ENCODE data around the gene DNAJB2.

Gene DNAJB2

DNA sequence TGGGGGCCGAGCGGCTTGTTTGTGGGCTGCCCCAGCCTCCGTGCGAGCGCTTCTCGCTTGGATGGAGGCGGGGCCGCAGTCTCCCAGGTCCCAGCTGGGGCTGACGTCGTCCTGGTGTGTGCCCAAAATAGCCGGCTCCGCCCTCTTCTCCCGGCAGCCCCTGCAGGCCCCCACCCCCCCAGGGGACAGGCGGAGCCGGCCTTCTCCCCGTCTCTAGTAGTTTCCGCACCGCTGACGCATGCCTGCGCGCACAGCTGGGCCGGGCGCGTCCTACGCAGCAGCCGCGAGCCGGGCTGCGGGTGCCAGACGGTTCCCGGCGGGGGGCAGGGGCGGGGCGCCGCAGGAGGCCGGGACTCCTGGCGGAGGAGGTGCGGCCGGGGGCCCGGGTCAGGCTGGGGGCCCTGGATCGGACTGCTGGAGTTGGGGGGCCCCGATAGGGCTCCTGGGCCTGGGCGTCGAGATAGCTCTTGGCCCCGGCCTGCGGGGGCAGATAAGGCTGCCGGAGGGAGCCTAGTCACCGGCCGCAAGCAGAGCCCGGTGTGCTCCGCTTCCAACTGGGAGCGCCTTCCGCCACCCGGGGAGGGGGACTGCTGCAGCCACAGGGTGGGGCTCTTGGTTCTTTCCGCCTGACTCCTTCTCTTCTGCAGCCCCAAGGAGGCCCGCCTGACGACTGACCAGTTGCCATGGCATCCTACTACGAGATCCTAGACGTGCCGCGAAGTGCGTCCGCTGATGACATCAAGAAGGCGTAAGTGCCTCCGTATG, at the start of gene DNAJB2:
Gene DNAJB2 (plus strand): TSS at position 216 of the 765 bp plus-strand sequence. CDS start 468 bp downstream, at position 684.
- peak; percentile 100 for DNase-seq (ENCODE audit: low read depth)
- TF ChIP-seq, protein P1, sequence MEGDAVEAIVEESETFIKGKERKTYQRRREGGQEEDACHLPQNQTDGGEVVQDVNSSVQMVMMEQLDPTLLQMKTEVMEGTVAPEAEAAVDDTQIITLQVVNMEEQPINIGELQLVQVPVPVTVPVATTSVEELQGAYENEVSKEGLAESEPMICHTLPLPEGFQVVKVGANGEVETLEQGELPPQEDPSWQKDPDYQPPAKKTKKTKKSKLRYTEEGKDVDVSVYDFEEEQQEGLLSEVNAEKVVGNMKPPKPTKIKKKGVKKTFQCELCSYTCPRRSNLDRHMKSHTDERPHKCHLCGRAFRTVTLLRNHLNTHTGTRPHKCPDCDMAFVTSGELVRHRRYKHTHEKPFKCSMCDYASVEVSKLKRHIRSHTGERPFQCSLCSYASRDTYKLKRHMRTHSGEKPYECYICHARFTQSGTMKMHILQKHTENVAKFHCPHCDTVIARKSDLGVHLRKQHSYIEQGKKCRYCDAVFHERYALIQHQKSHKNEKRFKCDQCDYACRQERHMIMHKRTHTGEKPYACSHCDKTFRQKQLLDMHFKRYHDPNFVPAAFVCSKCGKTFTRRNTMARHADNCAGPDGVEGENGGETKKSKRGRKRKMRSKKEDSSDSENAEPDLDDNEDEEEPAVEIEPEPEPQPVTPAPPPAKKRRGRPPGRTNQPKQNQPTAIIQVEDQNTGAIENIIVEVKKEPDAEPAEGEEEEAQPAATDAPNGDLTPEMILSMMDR (conservative IDR thresholded peaks at IDR 0.05; ENCODE audit: low read depth, low read length): peak; percentile 41
- peak within 1 kb of the TSS; percentile 61 for H3K4me3 ChIP-seq (ENCODE audit: low read depth, low read length)

DNA sequence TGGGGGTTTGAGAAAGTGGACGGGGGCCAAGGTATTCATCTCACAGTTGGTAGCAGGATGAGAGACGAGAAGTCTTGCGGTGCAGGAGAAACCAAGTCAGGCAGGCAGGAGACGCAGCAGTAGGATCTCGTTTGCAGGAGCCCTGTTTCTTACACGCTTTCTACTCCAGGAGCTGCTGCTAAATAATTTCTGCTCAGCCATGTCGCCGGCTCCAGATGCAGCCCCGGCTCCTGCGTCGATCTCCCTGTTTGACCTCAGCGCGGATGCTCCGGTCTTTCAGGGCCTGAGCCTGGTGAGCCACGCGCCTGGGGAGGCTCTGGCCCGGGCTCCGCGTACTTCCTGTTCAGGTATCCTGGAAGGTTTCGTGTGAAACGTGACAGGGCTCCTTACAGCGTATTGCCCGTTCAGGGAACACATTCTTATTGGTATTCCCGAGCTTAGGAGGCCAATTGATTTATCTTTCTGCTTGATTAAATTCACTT, 49.1 kb upstream of the DNAJB2 start:
- TF ChIP-seq, protein P1 (conservative IDR thresholded peaks at IDR 0.05; ENCODE audit: low read depth, low read length): no peak
- DNase-seq (ENCODE audit: low read depth): peak; percentile 53
- peak overlapping the region; percentile 86 for H3K4me3 ChIP-seq (ENCODE audit: low read depth, low read length)

DNA sequence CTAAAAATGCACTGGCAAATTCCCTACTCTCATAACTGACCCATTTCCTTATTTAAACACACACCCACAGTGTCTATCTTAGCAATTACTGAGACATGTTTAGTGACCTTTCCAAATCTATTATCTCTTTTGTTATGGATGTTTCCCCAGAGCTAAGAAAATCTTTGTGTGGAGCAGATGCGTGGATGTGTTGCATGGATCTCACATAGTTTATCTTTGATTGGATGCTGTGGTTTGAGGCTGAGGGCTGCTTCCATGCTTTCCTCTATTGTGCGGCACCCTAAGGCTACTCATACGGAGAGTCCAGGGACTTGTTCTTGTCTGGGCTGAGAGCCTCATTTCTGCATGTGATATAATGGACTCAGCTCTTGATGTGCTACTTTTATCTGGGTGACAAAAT, 44.8 kb upstream of the DNAJB2 start:
- TF ChIP-seq, protein P1 (conservative IDR thresholded peaks at IDR 0.05; ENCODE audit: low read depth, low read length): no peak
- DNase-seq (ENCODE audit: low read depth): no peak
- H3K4me3 ChIP-seq (ENCODE audit: low read depth, low read length): no peak overlapping the region

DNA sequence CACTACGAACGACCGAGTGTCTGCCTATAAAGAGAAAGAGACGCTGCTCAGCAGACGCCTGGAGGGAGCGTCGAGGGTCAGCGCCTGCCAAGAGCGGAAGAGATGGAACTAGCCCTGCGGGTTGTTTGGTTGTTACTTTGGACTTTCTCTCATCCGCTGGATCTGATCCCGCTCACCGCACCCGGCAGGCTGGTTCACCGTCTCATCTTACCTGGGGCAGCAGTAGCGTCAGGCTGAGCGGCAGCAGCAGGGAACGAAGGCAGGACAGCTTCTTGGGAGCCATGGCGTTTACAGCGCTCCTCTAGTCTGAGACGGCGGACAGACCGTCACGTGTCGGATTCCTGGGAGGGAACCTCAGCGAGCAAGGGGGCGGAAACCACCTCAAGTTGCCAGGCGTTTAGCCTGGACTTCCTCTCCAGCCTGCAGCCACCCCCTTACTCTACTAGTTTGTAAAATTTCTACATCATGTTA, 35.8 kb upstream of the DNAJB2 start:
- peak; percentile 50 for DNase-seq (ENCODE audit: low read depth)
- H3K4me3 ChIP-seq (ENCODE audit: low read depth, low read length): peak overlapping the region; percentile 51
- TF ChIP-seq, protein P1 (conservative IDR thresholded peaks at IDR 0.05; ENCODE audit: low read depth, low read length): no peak

DNA sequence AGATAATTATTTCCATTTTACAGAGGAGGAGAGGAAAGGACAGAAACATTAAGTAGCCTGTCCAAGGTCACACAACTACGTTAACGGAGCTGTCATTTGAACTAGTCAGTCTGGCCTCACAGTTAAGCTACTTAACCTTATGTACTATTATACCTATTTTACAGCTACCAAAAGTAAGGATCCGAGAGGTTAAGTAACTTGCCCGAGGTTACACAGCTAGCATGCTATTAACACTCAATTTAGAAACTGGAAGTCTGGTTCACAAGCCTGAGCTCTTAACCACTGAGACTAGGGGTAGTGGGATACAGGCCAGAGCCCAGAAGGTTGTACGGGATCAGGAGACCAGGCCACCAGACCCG, 34.4 kb upstream of the DNAJB2 start:
- TF ChIP-seq, protein P1 (conservative IDR thresholded peaks at IDR 0.05; ENCODE audit: low read depth, low read length): no peak

DNA sequence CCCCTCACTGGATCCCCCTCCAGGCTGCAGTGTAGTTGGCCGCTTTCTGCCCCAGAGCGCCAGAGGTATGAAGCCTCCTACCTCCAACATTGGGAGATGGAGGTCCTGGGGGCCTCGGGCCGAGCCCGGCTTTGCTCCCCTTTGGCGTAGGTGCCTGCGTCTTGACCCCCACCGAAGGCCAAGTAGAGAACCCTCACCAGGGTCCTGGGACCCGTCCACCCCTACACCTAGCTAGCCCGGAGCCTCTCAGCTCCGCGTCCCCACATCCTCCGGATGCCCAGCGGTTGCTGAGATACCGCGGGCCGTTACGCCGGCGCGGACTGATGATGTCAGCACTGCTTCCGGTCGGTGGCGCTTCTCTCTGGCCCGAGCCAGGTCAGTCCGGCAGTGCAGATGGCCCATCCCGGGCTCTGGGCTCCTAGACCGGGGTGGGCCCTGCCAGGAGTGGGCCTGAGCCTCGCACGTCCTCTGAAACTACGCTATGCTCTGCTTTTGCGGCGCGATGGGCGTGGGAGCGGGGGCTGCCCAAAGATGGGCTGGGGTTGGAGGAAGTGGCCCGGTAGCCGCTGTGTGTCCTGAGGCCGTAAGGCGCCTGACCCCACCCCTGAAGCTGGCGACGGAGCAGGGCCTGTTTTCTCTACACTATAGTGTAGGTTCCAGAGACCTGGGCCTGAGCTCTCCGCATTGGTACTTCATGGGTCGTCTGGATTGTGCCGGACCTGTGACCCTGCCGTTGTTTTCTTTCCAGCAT, 33.8 kb upstream of the DNAJB2 start, which contains the start of the genes GLB1L and STK16:
Gene GLB1L (minus strand): TSS at position 297 of the 751 bp plus-strand sequence. CDS start 1,871 bp downstream, outside the sequence.
Gene STK16 (plus strand): TSS at position 332 of the 751 bp plus-strand sequence. CDS start 521 bp downstream, outside the sequence.
- DNase-seq (ENCODE audit: low read depth): peak; percentile 95

More for the DNA sequence above, 34.4 kb upstream of the DNAJB2 start:
- peak overlapping the region; percentile 98 for H3K4me3 ChIP-seq (ENCODE audit: low read depth, low read length)
- no peak for DNase-seq (ENCODE audit: low read depth)

More for the DNA sequence above, 33.8 kb upstream of the DNAJB2 start, which contains the start of the genes GLB1L and STK16:
- TF ChIP-seq, protein P1 (conservative IDR thresholded peaks at IDR 0.05; ENCODE audit: low read depth, low read length): no peak
- peak within 1 kb of the TSS; percentile 98 for H3K4me3 ChIP-seq (ENCODE audit: low read depth, low read length)
